GM12878 (cell line): ENCODE measurements around the gene IRAG1. TPM values are rescaled to one million over a fixed set of nuclear protein-coding genes. Genes with fewer than 3 reads are reported as not detected.

Experiments
- DPF2 ChIP-seq: fragments of 450-650 bp; IDR thresholded peaks from 2 replicates; pipeline ENCODE4 v1.6.1; 2017; ENCODE audit warnings: mild to moderate bottlenecking
- polyA plus RNA-seq, 11 experiments: library from polyadenylated mRNA; depleted of rRNA in 4 of 11; unstranded in 6 of 11; stranded (reverse) in 5 of 11; fragments of >200 nt; fragmentation: Nextera tagmentation in 4 of 11; fragmentation: Illumina TruSeq in 1 of 11; extraction: Ambion mirVana in 4 of 11; extraction: Trizol in 1 of 11; gene quantifications; 1 replicate in 1 of 11; 2 replicates in 10 of 11; pipeline versions ENCODE4 v1.2.1 to v1.2.3, GENCODE V29; 2011 to 2016; ENCODE audit warnings: inconsistent platforms in 2 of 11, missing spikeins in 2 of 11, low read depth in 1 of 11
- total RNA-seq, 4 experiments: library from RNA; depleted of rRNA in 3 of 4; stranded (reverse); fragments of >200 nt in 3 of 4; fragmentation: Illumina TruSeq in 1 of 4; extraction: Trizol in 1 of 4; gene quantifications; 2 replicates each; pipeline versions ENCODE4 v1.2.1 to v1.2.3, GENCODE V29; 2013 to 2021
- TF ChIP-seq, protein P1 (sequence below): IDR thresholded peaks from 2 replicates; pipeline ENCODE4 v1.6.1; 2012; ENCODE audit warnings: improper control_type of control experiment, low read depth, low read length; ENCODE audit not compliant: insufficient replicate concordance
- TF ChIP-seq, protein P2 (sequence below): fragments of 450-650 bp; formaldehyde crosslinking; IDR thresholded peaks from 2 replicates; pipeline ENCODE4 v1.5.0; 2022; ENCODE audit warnings: mild to moderate bottlenecking, missing genetic modification characterization

The IRAG1 gene
- total and polyA plus RNA-seq, 10 of the 15 experiments (the other 5 are each of a cell fraction or from before 2014, with no cell fraction given) = 0.02 to 0.18 (median 0.06) TPM; not detected in 4

DNA sequence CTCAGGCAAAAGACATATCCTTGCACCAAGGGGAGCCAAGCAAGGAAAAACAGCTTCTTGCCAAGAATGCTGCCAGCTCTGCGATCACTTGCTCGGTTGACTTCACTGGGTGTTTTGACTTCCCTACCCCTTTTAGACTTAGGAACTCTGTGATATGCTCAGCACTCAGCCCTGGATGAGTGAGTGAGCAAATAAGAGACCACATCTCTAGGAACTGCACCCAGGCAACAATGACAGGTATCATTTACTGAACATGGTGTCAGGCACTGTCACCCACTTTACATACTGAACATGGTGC lies 3.7 kb upstream of the IRAG1 start (continued):
- TF ChIP-seq, protein P1, sequence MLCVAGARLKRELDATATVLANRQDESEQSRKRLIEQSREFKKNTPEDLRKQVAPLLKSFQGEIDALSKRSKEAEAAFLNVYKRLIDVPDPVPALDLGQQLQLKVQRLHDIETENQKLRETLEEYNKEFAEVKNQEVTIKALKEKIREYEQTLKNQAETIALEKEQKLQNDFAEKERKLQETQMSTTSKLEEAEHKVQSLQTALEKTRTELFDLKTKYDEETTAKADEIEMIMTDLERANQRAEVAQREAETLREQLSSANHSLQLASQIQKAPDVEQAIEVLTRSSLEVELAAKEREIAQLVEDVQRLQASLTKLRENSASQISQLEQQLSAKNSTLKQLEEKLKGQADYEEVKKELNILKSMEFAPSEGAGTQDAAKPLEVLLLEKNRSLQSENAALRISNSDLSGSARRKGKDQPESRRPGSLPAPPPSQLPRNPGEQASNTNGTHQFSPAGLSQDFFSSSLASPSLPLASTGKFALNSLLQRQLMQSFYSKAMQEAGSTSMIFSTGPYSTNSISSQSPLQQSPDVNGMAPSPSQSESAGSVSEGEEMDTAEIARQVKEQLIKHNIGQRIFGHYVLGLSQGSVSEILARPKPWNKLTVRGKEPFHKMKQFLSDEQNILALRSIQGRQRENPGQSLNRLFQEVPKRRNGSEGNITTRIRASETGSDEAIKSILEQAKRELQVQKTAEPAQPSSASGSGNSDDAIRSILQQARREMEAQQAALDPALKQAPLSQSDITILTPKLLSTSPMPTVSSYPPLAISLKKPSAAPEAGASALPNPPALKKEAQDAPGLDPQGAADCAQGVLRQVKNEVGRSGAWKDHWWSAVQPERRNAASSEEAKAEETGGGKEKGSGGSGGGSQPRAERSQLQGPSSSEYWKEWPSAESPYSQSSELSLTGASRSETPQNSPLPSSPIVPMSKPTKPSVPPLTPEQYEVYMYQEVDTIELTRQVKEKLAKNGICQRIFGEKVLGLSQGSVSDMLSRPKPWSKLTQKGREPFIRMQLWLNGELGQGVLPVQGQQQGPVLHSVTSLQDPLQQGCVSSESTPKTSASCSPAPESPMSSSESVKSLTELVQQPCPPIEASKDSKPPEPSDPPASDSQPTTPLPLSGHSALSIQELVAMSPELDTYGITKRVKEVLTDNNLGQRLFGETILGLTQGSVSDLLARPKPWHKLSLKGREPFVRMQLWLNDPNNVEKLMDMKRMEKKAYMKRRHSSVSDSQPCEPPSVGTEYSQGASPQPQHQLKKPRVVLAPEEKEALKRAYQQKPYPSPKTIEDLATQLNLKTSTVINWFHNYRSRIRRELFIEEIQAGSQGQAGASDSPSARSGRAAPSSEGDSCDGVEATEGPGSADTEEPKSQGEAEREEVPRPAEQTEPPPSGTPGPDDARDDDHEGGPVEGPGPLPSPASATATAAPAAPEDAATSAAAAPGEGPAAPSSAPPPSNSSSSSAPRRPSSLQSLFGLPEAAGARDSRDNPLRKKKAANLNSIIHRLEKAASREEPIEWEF = no peak
- TF ChIP-seq DPF2 = no peak
- TF ChIP-seq, protein P2, sequence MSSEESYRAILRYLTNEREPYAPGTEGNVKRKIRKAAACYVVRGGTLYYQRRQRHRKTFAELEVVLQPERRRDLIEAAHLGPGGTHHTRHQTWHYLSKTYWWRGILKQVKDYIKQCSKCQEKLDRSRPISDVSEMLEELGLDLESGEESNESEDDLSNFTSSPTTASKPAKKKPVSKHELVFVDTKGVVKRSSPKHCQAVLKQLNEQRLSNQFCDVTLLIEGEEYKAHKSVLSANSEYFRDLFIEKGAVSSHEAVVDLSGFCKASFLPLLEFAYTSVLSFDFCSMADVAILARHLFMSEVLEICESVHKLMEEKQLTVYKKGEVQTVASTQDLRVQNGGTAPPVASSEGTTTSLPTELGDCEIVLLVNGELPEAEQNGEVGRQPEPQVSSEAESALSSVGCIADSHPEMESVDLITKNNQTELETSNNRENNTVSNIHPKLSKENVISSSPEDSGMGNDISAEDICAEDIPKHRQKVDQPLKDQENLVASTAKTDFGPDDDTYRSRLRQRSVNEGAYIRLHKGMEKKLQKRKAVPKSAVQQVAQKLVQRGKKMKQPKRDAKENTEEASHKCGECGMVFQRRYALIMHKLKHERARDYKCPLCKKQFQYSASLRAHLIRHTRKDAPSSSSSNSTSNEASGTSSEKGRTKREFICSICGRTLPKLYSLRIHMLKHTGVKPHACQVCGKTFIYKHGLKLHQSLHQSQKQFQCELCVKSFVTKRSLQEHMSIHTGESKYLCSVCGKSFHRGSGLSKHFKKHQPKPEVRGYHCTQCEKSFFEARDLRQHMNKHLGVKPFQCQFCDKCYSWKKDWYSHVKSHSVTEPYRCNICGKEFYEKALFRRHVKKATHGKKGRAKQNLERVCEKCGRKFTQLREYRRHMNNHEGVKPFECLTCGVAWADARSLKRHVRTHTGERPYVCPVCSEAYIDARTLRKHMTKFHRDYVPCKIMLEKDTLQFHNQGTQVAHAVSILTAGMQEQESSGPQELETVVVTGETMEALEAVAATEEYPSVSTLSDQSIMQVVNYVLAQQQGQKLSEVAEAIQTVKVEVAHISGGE (CRISPR knock-in tag) = no peak
